ENCODE measurements around the gene BTK. TPM values are rescaled to one million over a fixed set of nuclear protein-coding genes. Genes with fewer than 3 reads are reported as not detected.

BTK gene
- total RNA-seq, result 8.2 TPM

DNA sequence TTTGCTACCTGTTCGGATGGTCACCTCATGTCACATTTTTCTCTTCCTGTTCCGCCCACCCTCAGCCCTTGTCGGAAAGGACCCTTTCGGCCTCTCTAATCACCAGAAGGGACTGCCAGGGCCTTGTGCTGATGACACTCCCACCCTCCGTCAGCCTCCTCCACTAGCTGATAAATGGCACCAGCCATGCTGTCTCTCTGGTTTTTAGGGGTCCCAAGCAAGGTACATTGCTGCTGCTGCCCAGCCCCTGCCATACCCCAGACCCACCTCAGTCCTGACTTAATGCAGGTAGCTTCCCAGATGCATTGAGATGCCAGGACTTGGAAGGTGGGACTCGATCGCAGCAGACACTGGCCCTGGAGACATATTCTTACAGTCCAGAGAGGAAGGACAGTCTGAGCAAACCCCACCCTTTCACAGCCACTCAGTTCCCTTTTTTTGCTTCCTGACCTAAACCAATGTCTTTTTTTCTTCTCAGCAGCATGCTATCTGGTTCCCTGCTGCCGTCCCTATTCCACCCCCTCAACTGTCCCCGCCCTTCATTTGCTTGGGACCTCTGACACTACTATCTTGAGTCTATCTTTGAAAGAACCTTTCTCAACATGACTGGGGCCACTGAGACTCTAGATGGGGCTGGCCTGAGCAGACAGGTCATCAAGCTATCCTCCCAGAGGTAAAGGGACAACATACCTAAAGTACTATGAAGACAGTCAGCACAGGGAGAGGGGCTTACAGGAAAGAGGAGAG, at the start of gene BTK:
Gene BTK (minus strand): TSS at position 397 of the 747 bp plus-strand sequence. CDS start 10,907 bp downstream, outside the sequence.
- no peak for DNase-seq (ENCODE audit: low spot score)

DNA sequence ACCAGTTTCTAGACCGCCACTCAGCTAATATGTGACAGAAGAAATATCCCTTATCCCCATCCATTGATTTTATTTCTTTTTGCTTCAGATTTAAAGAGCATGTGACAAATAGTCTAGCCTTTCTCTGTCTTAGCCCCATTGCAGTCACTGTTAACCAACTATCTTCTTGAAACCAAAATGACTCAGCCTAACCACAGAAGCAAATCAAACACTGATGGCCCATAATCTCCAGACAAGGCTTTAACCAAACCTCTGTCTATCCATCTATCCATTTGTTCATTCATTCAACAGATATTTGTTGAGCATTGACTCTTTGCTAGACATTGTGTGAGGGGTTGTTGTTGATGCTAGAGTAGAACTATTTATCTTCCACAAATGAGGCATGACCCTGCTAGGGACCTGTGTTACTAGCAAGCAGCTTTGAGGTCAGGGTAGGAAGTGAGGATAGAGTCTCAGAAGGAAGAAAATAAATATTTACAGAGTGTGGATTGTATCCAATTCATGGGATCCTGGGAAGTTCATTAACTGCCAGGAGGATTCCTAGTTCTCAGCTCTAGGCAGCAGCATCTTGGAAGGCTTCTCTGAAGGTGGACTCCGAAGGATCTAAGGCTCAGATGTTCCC, 44.6 kb upstream of the BTK start:
- DNase-seq (ENCODE audit: low spot score), result no peak

DNA sequence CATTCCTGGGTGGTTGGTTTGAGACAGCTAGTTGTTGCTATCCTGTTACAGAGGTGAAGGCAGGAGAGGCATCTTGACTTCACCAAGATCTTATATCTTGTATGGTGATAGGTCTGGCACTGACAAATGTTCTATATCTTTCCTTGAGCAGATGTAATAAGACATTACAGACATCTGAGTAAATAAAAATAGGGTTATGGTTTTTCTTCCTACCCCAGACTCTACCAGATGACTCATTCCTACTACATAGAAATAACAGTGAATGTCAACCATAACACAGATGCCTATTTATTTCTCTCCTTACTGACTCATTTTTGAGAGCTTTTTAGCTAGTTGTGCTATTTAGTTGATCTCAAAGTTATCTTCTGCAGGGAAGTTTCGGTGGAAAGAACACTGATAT, 43.9 kb upstream of the BTK start:
- no peak for DNase-seq (ENCODE audit: low spot score)

DNA sequence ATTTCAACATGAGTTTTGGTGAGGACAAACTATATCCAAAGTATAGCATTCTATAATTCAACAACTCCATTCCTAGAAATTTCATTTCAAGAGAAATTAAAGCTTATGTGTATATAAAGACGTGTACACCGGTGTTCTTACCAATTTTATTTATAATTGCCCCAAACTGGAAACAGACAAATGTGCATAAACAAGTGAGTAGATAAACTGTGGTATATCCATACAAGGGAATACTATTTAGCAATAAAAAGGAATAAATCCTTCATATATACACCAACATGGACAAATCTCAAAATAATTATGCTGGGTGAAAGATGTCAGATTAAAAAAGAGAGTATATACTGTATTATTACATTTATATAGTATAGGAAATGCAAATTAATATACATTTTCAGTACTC, 42.0 kb upstream of the BTK start:
- DNase-seq (ENCODE audit: low spot score), result no peak

DNA sequence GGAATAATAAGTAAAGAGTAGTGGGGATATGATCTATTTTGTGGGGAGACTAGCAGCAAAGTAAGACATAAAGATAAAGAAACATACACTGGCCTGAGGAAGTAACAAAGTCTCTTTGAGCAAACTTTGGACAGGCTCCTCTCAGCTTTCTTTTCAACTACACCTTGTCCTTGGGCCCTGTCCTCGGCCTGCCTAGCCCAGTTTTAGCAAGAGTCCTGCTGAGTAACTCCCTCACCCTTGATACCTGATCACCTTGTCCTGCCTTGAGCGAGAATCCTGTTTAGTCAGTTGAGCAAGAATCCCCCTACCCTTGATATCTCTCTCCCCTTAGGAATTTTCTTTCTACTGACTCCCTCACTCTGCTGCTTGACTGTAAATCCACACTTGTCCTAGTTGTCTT, 33.5 kb upstream of the BTK start:
- no peak for DNase-seq (ENCODE audit: low spot score)

DNA sequence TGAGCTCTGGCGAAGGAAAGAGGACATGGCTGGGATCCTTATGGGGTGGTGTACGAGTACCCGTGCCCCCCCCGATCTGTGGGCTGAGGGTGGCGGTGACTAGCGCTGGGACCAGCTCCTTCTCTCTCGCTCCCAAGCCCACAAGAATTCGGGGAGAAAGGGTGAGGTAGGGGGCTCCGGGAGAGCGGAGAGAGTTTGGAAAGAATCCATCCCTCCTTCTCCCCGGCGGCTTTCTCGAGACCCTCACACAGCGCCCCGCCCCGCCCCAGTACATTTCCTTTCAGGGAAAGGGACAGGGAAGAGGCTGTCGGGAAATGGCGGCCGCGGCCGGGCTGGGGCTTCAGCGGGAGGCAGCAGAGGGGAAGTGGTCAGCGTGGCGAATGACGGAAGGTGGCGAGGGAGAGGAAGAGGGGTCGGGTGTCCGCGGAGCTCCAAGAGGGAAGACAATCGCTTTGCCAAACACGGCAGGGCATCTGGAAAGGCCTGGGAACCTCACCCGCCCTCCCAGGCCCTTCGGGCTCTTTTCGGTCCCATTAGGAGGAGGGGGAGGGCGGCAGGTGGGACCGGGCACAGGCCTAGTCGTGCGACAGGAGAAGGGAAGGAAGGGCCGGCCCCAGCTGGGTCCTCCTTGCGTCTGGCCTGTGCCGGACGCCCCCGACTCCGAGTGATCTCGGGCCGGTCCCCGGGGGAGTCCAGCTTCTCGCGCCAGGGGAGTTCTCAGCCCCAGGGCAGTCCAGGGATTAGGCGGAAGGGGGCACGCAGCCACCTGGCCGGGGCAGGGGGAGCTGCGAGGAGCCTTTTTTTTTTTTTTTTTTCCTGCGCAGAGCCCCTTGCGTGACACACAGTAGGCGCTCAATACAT, 32.2 kb upstream of the BTK start:
- no peak for DNase-seq (ENCODE audit: low spot score)

DNA sequence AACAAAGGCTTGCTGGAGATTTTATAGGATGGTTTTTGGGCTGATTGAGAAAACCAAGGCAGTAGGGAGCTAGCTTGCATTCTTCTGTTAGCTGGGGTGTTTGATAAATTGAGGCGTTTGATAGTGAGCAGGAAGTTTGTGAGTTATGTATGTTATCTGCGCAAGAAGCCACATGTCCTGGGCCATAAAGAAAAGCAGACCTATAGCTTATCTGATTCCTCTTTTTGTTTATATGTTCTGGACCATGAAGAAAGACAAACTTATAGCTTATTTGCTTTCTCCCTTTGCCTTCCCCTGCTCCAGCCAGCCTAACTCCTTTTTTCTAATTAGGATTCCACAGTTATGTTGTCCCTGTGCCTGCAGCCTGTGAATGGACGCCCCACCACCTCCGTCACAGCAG, 31.2 kb upstream of the BTK start:
- no peak for DNase-seq (ENCODE audit: low spot score)

DNA sequence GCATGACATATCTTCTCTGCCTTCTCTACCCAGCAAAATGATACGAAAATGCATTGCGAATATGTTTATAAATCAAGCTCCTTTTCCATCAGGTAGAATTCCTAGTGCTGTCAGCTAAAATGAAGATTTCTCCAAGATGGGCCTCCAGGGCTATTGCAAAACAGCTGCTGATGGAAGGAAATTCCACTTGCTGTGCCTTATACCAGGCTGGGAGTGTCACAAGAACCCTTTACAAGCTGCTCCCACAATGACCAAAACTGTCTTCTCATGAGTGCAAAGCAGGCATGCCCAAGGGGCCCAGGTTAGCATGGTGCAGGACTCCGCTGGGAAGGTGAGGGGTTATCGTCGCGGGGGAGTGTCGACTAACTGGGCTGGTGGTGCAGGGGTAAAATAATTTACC, 30.7 kb upstream of the BTK start:
- DNase-seq (ENCODE audit: low spot score), result no peak

DNA sequence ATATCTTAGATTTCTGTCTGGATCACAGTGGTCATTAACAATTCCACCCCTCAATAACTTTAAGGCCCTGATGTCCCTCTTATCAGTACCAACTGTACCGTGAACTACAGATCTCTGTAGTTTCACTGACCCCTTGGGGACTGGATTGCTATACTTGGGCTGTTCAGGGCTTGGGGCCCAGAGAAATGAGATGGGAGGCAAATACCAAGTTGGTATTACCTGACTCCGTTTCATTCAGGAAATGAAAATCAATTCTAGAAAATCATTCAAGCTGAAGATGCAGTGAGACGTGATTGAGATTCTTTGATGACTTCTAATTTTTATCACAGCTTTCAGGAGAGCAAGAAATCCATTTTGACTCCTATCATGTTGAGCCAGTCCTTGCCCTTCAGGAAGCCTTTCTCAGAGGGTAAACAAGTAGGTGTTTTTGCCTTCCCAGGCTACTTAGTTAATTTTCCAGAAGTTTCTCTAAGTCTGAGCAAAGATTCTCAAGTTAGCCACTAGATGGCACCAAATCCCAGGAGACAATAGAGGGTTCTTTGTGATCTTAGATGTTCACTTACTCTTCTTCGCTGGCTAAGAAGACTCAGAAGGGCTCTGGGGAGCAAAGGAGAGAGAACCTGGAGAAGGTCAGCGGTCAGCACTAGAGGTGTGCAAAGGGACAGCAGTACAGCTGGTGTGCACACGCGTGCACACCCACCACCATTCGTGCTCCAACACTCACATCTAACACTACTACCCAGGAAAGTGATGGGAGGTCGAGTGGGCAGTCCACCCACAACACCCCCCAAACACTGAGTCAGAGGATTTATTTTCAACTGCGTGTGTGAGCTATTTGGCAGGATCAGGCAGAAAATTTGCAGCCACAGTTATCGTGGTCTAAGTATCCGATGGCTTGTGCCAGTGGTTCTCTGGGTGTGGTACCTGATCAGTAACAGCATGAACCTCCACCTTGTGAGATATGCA, 29.5 kb upstream of the BTK start:
- DNase-seq (ENCODE audit: low spot score), result peak; percentile 34

DNA sequence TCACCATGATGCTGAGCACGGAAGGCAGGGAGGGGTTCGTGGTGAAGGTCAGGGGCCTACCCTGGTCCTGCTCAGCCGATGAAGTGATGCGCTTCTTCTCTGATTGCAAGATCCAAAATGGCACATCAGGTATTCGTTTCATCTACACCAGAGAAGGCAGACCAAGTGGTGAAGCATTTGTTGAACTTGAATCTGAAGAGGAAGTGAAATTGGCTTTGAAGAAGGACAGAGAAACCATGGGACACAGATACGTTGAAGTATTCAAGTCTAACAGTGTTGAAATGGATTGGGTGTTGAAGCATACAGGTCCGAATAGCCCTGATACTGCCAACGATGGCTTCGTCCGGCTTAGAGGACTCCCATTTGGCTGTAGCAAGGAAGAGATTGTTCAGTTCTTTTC, 26.0 kb upstream of the BTK start:
- no peak for DNase-seq (ENCODE audit: low spot score)

DNA sequence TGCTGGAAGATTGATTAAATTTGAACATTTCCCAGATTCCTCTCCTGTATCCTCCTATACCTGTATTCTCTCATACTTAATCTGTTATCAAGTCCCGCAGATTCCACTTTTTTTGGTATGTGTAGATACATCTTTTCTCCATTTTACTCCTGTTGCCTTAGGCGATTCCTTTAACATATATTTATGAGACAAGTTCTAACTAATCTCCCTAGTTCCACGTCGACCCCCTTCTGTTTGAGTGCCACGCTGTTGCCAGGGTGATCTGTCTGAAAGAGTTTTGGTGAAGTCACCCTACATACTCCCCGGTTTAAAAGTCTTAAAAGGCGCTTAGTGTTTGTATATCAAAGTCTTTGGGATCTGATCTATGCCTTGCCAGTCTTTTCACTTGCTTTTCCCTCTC, 24.5 kb upstream of the BTK start:
- no peak for DNase-seq (ENCODE audit: low spot score)

DNA sequence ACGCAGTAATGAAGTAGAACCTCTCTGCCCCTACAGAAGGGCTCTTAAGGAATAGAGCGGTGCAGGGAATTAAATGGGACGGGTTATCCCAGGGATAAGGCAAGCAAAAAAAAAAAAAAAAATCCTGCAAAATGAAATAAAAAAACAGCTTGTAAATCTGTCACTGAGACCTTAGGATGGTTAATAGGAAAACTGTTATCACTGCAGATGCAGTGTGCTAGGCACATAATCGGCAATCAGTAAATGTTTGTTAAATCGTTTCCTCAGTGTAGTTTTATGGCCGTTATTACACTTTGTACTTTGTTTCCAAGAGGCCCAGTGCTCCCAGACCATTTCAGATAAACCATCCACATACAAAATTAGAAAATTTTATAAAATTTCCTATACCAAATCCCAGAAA, 23.1 kb upstream of the BTK start:
- no peak for DNase-seq (ENCODE audit: low spot score)

DNA sequence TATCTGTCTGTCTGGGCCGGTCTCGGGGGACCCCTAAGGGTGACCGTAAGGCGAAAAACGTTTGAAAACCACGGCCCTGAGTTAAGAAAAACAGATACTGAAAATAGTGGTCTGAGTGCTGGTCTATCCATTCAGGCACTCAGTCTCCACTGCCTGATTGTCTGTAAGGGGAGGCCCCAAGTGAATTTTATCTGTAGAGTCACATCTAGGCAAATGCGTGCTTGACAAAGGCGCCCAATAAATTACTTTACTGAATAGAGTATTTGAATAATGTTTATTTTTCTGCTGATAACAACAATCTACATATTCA, 22.5 kb upstream of the BTK start:
- DNase-seq (ENCODE audit: low spot score), result no peak

DNA sequence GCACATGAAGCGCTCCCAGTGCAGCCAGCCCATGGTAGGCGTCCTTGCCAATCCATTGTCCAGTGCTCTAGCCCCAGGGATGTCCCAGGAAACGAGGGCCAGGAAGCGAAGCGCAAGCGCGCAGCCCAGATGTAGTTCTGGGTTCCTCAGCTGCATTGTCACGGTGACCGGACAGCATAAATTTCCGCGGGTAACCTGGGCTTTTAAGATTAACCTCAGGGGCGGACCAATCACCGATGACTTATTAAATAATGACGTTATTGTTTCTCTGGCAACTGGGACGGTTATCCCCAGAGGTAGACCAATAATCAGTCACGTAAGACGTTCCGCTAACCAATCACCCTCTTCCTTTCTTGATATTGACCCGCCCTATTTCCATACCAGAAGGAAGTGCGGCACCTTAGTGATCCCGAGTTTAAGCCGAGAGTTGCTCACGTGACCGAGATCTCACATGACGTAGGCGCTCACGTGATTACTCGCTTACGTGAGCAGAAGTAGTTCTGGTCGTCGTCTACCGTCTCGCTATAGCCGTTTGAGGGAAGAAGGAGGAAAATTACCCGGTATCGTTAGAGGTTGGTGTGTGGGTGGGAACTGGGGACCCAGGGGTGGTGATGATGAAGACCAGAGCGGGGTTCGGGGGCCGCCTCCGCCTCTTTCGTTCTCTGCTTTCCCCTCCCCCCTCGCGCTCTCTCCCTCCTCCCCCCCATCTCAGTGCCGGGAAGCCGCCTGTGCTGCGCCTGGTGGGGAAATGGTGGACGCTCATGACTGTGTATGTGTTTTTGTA, 21.9 kb upstream of the BTK start, which contains the start of the genes GLA and HNRNPH2:
Gene GLA (minus strand): TSS at position 178 of the 784 bp plus-strand sequence. CDS start 22 bp downstream, at position 156.
Gene HNRNPH2 (plus strand): TSS at position 475 of the 784 bp plus-strand sequence. CDS start 3,767 bp downstream, outside the sequence.
- peak; percentile 96 for DNase-seq (ENCODE audit: low spot score)

DNA sequence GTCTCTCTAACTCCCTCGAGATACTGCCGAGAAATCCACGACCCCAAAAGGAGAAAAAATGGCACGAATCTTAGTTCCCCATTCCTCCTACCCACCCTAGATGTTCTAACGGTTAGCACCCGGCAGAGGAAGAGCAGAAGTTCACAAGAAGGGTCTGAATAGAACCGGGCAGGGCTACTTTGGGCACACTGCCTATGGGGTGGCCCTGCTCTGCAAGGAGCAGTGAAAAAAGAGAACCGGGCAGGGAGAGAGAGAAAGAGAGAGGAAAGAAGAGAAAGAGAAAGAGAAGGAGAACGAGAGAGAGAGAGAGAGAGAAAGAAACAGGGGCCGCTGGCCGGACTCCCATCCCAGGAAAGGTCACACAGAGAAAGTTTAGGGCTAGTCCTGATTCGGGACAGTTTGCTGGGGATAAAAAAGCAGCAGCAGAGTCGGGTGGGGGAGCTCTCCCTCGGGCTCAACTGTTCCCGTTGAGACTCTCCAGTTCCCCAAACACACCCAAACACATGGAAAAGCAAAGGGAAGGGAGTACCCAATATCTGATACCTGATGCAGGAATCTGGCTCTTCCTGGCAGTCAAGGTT, 21.3 kb upstream of the BTK start:
- no peak for DNase-seq (ENCODE audit: low spot score)

DNA sequence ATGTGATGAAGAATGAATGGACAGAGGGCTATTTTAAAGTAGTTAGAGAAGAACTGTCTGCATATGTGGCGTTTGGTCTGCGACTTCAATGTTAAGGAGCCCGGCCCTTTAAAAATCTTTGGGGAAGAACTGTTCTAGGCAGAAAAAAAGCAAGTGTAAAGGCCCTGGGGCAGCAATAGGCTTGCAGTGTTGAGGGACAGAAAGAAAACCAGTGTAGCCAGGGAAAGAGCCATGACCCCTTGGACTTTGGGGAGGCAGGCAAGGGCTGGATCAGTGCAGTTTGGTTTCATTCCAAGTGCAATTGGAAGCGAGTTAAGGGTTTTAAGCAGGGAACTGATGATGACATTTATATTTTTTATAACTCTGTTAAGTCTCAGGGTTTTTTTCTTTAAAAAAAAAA, 13.8 kb upstream of the BTK start:
- DNase-seq (ENCODE audit: low spot score), result no peak

DNA sequence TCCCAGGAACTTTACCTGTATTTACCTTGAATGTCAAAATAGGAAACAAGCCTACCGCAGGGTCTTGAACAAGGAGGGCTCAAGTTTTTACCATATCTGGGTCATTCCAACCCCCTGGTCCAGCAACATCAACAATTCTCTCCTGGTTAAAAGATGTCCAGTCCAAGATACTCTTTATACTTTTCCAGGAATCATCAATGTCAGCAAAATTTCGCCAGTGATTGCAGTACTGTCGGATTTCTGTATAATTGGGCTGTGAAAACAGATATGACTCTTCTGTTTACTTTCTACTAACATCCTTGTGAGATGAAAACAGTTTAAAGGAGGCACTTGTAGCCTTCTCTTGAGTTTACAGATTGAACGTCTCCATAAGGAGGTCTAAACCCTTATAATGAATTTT, 12.7 kb upstream of the BTK start:
- DNase-seq (ENCODE audit: low spot score), result no peak

DNA sequence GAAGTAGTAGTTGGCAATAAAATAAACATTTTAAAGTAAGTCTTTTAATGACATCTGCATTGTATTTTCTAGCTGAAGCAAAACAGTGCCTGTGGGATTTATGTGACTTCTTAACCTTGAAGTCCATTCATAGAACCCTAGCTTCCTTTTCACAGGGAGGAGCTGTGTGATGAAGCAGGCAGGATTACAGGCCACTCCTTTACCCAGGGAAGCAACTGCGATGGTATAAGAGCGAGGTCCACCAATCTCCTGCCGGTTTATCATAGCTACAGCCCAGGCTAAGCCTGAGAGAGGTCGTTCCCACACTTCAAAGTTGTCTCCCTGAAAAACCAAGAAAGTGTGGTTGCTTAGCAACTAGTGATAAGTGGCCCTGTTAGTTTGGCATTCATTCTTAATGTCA, 11.8 kb upstream of the BTK start:
- no peak for DNase-seq (ENCODE audit: low spot score)

DNA sequence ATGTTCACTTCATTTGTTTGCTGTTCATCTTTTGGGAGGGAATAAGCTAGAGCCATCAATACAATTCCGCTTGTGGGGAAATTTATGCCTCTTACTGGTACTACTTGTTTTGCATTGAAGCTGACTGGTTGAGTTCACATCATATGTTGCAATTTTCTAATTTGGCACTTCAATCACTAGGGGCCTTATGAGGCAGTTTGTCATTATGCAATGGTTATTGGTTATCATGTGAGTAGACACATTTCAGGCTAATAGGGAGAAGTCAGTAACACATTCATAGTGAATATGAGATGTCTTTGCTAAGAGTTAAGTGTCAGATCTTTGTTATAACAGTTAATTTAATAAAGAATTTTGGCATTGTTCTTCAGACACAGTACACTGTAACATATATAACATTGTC, 9.8 kb upstream of the BTK start:
- DNase-seq (ENCODE audit: low spot score), result no peak

DNA sequence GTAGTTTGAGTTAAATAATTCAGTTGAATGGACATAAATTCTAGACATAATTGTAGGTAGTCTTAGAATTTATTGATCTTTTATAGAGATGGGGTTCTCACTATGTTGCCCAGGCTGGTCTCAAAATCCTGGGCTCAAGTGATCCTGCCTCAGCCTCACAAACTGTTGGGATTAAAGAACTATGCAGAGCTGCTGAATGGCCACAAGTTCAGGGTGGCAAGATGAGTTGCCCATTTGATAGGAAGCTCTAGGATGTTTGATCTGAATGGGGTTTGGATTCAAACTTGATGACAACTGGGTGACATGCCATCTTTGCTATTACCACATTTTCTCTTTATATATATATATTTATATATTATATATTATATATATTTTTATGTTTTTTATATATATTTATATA, 8.4 kb upstream of the BTK start:
- DNase-seq (ENCODE audit: low spot score), result no peak

All from mucosa of gallbladder (tissue), 1 donor.